ENCODE measurements around the gene GPR137. TPM values are rescaled to one million over a fixed set of nuclear protein-coding genes. Genes with fewer than 3 reads are reported as not detected.

The GPR137 gene
- total RNA-seq, 2 experiments from 2014 or later: 32.5 to 35.7 TPM

- H3K27ac Mint-ChIP-seq: peak overlapping the region; percentile 66
- H3K36me3 Mint-ChIP-seq: peaks cover 7% of the 10 kb centered on the region
- H3K4me1 Mint-ChIP-seq: peaks cover 16% of the 10 kb centered on the region
- H3K27me3 Mint-ChIP-seq: peaks cover 10% of the 10 kb centered on the region
- no peaks in the 10 kb centered on the region for H3K9me3 Mint-ChIP-seq
- DNase-seq: no peak
- H3K4me3 Mint-ChIP-seq: peak overlapping the region; percentile 80
These were observed 495 bp downstream of the GPR137 start for GRCh38 chr11:64285885-64286800.

- DNase-seq: no peak
- H3K4me1 Mint-ChIP-seq: peaks cover 13% of the 10 kb centered on the region
- H3K27me3 Mint-ChIP-seq: peaks cover 10% of the 10 kb centered on the region
- H3K27ac Mint-ChIP-seq: no peak overlapping the region
- peaks cover 5% of the 10 kb centered on the region for H3K36me3 Mint-ChIP-seq
- H3K9me3 Mint-ChIP-seq: no peaks in the 10 kb centered on the region
- H3K4me3 Mint-ChIP-seq: peak overlapping the region; percentile 80
These were observed 1.1 kb downstream of the GPR137 start for GRCh38 chr11:64286801-64287159.

GRCh38 chr11:64287676-64288352 lies 2.2 kb downstream of the GPR137 start:
- peaks cover 5% of the 10 kb centered on the region for H3K36me3 Mint-ChIP-seq
- H3K4me3 Mint-ChIP-seq: no peak overlapping the region
- no peak overlapping the region for H3K27ac Mint-ChIP-seq
- peaks cover 17% of the 10 kb centered on the region for H3K4me1 Mint-ChIP-seq
- no peak for DNase-seq
- no peaks in the 10 kb centered on the region for H3K9me3 Mint-ChIP-seq
- peaks cover 15% of the 10 kb centered on the region for H3K27me3 Mint-ChIP-seq

- H3K9me3 Mint-ChIP-seq: no peaks in the 10 kb centered on the region
- H3K36me3 Mint-ChIP-seq: peaks cover 5% of the 10 kb centered on the region
- peaks cover 17% of the 10 kb centered on the region for H3K4me1 Mint-ChIP-seq
- peaks cover 21% of the 10 kb centered on the region for H3K27me3 Mint-ChIP-seq
- H3K4me3 Mint-ChIP-seq: no peak overlapping the region
- DNase-seq: no peak
- H3K27ac Mint-ChIP-seq: no peak overlapping the region
These were observed 2.7 kb downstream of the GPR137 start for GRCh38 chr11:64288353-64288750.

- DNase-seq: no peak
- Mint-ChIP-seq H3K36me3 (peaks cover 5% of the 10 kb centered on the region), H3K27me3 (peaks cover 28% of the 10 kb centered on the region), H3K9me3 (no peaks in the 10 kb centered on the region), H3K4me3 (no peak overlapping the region), H3K27ac (no peak overlapping the region), H3K4me1 (peaks cover 15% of the 10 kb centered on the region)
These were observed 3.4 kb downstream of the GPR137 start for GRCh38 chr11:64289002-64289564.

GRCh38 chr11:64290352-64291261 lies 5.0 kb downstream of the GPR137 start:
- Mint-ChIP-seq H3K27ac (no peak overlapping the region), H3K36me3 (peaks cover 5% of the 10 kb centered on the region), H3K4me3 (peak overlapping the region; percentile 23), H3K9me3 (no peaks in the 10 kb centered on the region), H3K27me3 (peaks cover 43% of the 10 kb centered on the region), H3K4me1 (peaks cover 15% of the 10 kb centered on the region)
- DNase-seq: no peak

GRCh38 chr11:64291262-64291751 lies 5.7 kb downstream of the GPR137 start, which contains the start of gene KCNK4:
Gene KCNK4, plus strand, starts transcription at chr11:64291302. Its CDS starts 1,717 bp downstream, at chr11:64293019.
- H3K4me3 Mint-ChIP-seq: peak within 1 kb of the TSS; percentile 23

GRCh38 chr11:64291752-64292459 lies 6.3 kb downstream of the GPR137 start:
- Mint-ChIP-seq H3K9me3 (no peaks in the 10 kb centered on the region), H3K4me3 (no peak overlapping the region), H3K4me1 (peaks cover 8% of the 10 kb centered on the region), H3K27me3 (peaks cover 56% of the 10 kb centered on the region), H3K36me3 (peaks cover 5% of the 10 kb centered on the region), H3K27ac (no peak overlapping the region)
- no peak for DNase-seq

More at GRCh38 chr11:64291262-64291751, 5.7 kb downstream of the GPR137 start, which contains the start of gene KCNK4:
- H3K27me3 Mint-ChIP-seq: peaks cover 50% of the 10 kb centered on the region
- no peak for DNase-seq
- peaks cover 14% of the 10 kb centered on the region for H3K4me1 Mint-ChIP-seq
- H3K36me3 Mint-ChIP-seq: peaks cover 5% of the 10 kb centered on the region
- H3K27ac Mint-ChIP-seq: no peak within 1 kb of the TSS
- H3K9me3 Mint-ChIP-seq: no peaks in the 10 kb centered on the region

GRCh38 chr11:64292460-64293254 lies 7.0 kb downstream of the GPR137 start:
- Mint-ChIP-seq H3K36me3 (peaks cover 5% of the 10 kb centered on the region), H3K9me3 (no peaks in the 10 kb centered on the region), H3K4me3 (peak overlapping the region; percentile 44), H3K27ac (no peak overlapping the region), H3K4me1 (peaks cover 10% of the 10 kb centered on the region), H3K27me3 (peaks cover 64% of the 10 kb centered on the region)
- no peak for DNase-seq

GRCh38 chr11:64294774-64295173 lies 9.1 kb downstream of the GPR137 start:
- Mint-ChIP-seq H3K36me3 (no peaks in the 10 kb centered on the region), H3K27ac (no peak overlapping the region), H3K4me1 (peaks cover 14% of the 10 kb centered on the region), H3K27me3 (peaks cover 85% of the 10 kb centered on the region), H3K4me3 (no peak overlapping the region), H3K9me3 (no peaks in the 10 kb centered on the region)
- no peak for DNase-seq

- no peak overlapping the region for H3K27ac Mint-ChIP-seq
- peaks cover 19% of the 10 kb centered on the region for H3K4me1 Mint-ChIP-seq
- H3K27me3 Mint-ChIP-seq: peaks cover 89% of the 10 kb centered on the region
- H3K36me3 Mint-ChIP-seq: no peaks in the 10 kb centered on the region
- DNase-seq: no peak
- H3K4me3 Mint-ChIP-seq: no peak overlapping the region
- no peaks in the 10 kb centered on the region for H3K9me3 Mint-ChIP-seq
These were observed 10.1 kb downstream of the GPR137 start for GRCh38 chr11:64295760-64296159.

- DNase-seq: no peak
- Mint-ChIP-seq H3K36me3 (no peaks in the 10 kb centered on the region), H3K4me1 (peaks cover 22% of the 10 kb centered on the region), H3K27me3 (peaks cover 89% of the 10 kb centered on the region), H3K4me3 (no peak overlapping the region), H3K9me3 (no peaks in the 10 kb centered on the region), H3K27ac (no peak overlapping the region)
These were observed 10.6 kb downstream of the GPR137 start for GRCh38 chr11:64296236-64296635.

Data from activated naive CD8-positive, alpha-beta T cell treated with anti-CD3 and anti-CD28 coated beads for 36 hours (primary cell).